K562 (cell line): ENCODE measurements around the gene CFAP251. TPM values are rescaled to one million over a fixed set of nuclear protein-coding genes. Genes with fewer than 3 reads are reported as not detected.

ENCODE experiments used
- GATA2 ChIP-seq: sonication (generic); formaldehyde crosslinking; IDR thresholded peaks from 2 replicates; pipeline ENCODE4 v1.4.0; 2020; ENCODE audit warnings: mild to moderate bottlenecking, missing genetic modification reagents
- HLTF ChIP-seq: fragments of 450-650 bp; IDR thresholded peaks from 2 replicates; pipeline ENCODE4 v1.6.1; 2016
- HSF4 ChIP-seq: fragments of 250-450 bp; sonication (Bioruptor Pico); IDR thresholded peaks from 2 replicates; pipeline ENCODE4 v2.1.2; 2022; ENCODE audit warnings: mild to moderate bottlenecking, moderate library complexity, borderline replicate concordance
- KAT2B ChIP-seq: IDR thresholded peaks from one replicate; pipeline ENCODE4 v1.6.1; 2012; ENCODE audit warnings: low read depth, mild to moderate bottlenecking, control low read depth, inconsistent platforms, low read length, moderate library complexity
- NEUROD1 ChIP-seq: fragments of 150-350 bp; IDR thresholded peaks from 2 replicates; pipeline ENCODE4 v1.6.1; 2014; ENCODE audit warnings: borderline replicate concordance, low read length, low read depth; ENCODE audit not compliant: partially characterized antibody
- NFIC ChIP-seq: fragments of 450-650 bp; IDR thresholded peaks from 2 replicates; pipeline ENCODE4 v1.6.1; 2017; ENCODE audit warnings: mild to moderate bottlenecking, inconsistent platforms
- PRMT5 ChIP-seq: sonication (generic); formaldehyde crosslinking; IDR thresholded peaks from 2 replicates; pipeline ENCODE4 v1.5.0; 2020; ENCODE audit warnings: missing genetic modification reagents
- SAFB ChIP-seq: fragments of 200-400 bp; formaldehyde crosslinking; IDR thresholded peaks from 2 replicates; pipeline ENCODE4 v1.6.1; 2017; ENCODE audit warnings: low read depth, low read length, borderline replicate concordance
- SP2 ChIP-seq: IDR thresholded peaks from 2 replicates; pipeline ENCODE4 v1.6.1; 2011; ENCODE audit warnings: mild to moderate bottlenecking, low read depth, low read length, moderate library complexity; ENCODE audit not compliant: poor library complexity, severe bottlenecking; ENCODE audit errors: extremely low read depth
- STAT5B ChIP-seq: fragments of 250-450 bp; sonication (Bioruptor Pico); IDR thresholded peaks from 2 replicates; pipeline ENCODE4 v1.8.0; 2021; ENCODE audit warnings: mild to moderate bottlenecking, inconsistent platforms
- ZNF140 ChIP-seq: fragments of 250-450 bp; sonication (Bioruptor Pico); IDR thresholded peaks from 2 replicates; pipeline ENCODE4 v1.8.0; 2021; ENCODE audit warnings: moderate library complexity, mild to moderate bottlenecking, inconsistent platforms
- ZNF324 ChIP-seq: fragments of 250-450 bp; sonication (Bioruptor Pico); IDR thresholded peaks from 2 replicates; pipeline ENCODE4 v1.4.0; 2020; ENCODE audit warnings: mild to moderate bottlenecking
- ZNF586 ChIP-seq: fragments of 450-650 bp; formaldehyde crosslinking; conservative IDR thresholded peaks from 2 replicates; pipeline ENCODE4 v1.4.0; 2020; ENCODE audit warnings: mild to moderate bottlenecking, moderate library complexity
- ZNF830 ChIP-seq: fragments of 250-450 bp; sonication (Bioruptor Pico); IDR thresholded peaks from 2 replicates; pipeline ENCODE4 v1.5.0; 2021; ENCODE audit warnings: mild to moderate bottlenecking
- ZSCAN29 ChIP-seq: fragments of 450-650 bp; IDR thresholded peaks from 2 replicates; pipeline ENCODE4 v1.6.1; 2017
- polyA plus RNA-seq, 8 experiments: library from polyadenylated mRNA; depleted of rRNA in 4 of 8; stranded (reverse) in 5 of 8; unstranded in 3 of 8; fragments of >200 nt; fragmentation: Nextera tagmentation in 2 of 8; fragmentation: Illumina TruSeq in 1 of 8; extraction: Ambion mirVana in 2 of 8; extraction: Trizol in 1 of 8; gene quantifications; 2 replicates each; pipeline versions ENCODE4 v1.2.1 to v1.2.3, GENCODE V29; 2011 to 2014; ENCODE audit warnings: inconsistent platforms in 1 of 8, missing spikeins in 1 of 8
- total RNA-seq, 7 experiments: library from RNA; depleted of rRNA in 6 of 7; stranded (reverse); fragments of >200 nt in 6 of 7; fragmentation: Illumina TruSeq in 2 of 7; extraction: Trizol in 2 of 7; gene quantifications; 2 replicates each; pipeline versions ENCODE4 v1.2.1 to v1.2.3, GENCODE V29; 2011 to 2021; ENCODE audit warnings: low replicate concordance in 1 of 7
- TF ChIP-seq, protein P1 (sequence below), 2 experiments: fragments of 250-450 bp in 1 of 2; fragments of 450-650 bp in 1 of 2; sonication (Bioruptor Pico) in 1 of 2; IDR thresholded peaks; 2 replicates each; pipeline versions ENCODE4 v1.6.1 to v1.8.0; 2016 to 2021; ENCODE audit warnings: mild to moderate bottlenecking in 2 of 2, moderate library complexity in 2 of 2, missing compliant biosample characterization in 1 of 2, missing genetic modification characterization in 1 of 2
- TF ChIP-seq, protein P2 (sequence below), 2 experiments: IDR thresholded peaks in 1 of 2; conservative IDR thresholded peaks in 1 of 2; 2 replicates each; pipeline ENCODE4 v1.6.1; 2016; ENCODE audit warnings: low read depth in 2 of 2, mild to moderate bottlenecking in 1 of 2, missing compliant biosample characterization in 1 of 2, missing genetic modification characterization in 1 of 2, moderate library complexity in 1 of 2
- TF ChIP-seq, protein P3 (sequence below): sonication (generic); formaldehyde crosslinking; IDR thresholded peaks from 2 replicates; pipeline ENCODE4 v1.8.1; 2022; ENCODE audit warnings: missing genetic modification reagents
- TF ChIP-seq, protein P4 (sequence below): fragments of 200-400 bp; formaldehyde crosslinking; IDR thresholded peaks from 2 replicates; pipeline ENCODE4 v1.6.1; 2017; ENCODE audit warnings: mild to moderate bottlenecking, low read depth, low read length, moderate library complexity
- TF ChIP-seq, protein P5 (sequence below): IDR thresholded peaks from 2 replicates; pipeline ENCODE4 v1.6.1; 2011; ENCODE audit not compliant: insufficient read length; ENCODE audit errors: extremely low read depth

CFAP251 gene
- total and polyA plus RNA-seq, 9 of the 15 experiments (the other 6 are each of a cell fraction or from before 2014, with no cell fraction given), result 16.6 to 31.0 (median 19.1) TPM

DNA sequence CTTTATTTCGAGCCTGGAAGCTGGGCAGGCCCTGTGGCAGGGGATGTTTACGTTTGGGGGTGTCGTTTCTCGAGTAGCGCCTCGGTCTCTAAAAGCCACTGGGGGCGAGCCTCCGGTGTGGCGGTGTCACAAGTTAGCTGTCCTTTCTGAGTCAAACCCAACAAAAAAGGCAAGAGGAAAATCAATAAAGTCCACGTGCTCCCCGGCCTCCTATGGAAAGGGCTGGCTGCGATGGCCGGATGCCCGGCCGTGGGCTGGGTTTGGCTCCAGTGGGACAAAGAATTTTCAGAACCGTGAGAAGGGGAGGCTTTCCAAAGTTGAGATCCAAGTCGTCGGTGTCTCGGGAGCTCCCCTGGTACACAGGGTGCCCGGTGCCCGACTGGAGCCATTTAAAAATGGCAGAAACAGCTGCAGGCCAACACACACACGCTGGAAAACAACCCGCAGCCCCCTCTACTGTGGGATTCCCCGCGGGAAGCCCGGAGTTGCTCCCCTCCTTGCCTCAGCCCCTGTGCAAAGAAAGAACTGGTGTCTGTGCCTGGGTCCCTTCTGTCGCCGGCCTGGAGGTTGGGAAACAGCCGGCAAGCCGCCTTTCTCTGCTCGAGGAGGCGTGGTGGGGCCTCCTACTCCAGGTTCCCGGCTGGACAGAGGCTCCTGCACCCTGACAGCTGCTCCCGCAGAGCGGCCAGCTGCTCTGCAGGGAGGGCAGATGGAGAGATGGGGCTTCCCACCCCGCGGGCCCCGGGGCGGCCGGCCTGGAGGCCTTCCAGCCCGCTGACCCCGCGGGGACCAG is 105.1 kb downstream of the CFAP251 start (continued):
- TF ChIP-seq KAT2B (no peak), GATA2 (no peak), HLTF (no peak), ZSCAN29 (no peak), SP2 (no peak), ZNF324 (no peak), HSF4 (CRISPR knock-in tag) (no peak), STAT5B (no peak), ZNF140 (no peak), ZNF830 (no peak), SAFB (no peak), NEUROD1 (no peak), NFIC (no peak), PRMT5 (CRISPR knock-in tag) (no peak), ZNF586 (CRISPR knock-in tag) (no peak)
- TF ChIP-seq, protein P1, sequence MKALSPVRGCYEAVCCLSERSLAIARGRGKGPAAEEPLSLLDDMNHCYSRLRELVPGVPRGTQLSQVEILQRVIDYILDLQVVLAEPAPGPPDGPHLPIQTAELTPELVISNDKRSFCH (CRISPR knock-in tag; IDR thresholded peaks at IDR 0.05), result no peak
- TF ChIP-seq, protein P1 (tag; IDR thresholded peaks at IDR 0.05), result no peak
- TF ChIP-seq, protein P2, sequence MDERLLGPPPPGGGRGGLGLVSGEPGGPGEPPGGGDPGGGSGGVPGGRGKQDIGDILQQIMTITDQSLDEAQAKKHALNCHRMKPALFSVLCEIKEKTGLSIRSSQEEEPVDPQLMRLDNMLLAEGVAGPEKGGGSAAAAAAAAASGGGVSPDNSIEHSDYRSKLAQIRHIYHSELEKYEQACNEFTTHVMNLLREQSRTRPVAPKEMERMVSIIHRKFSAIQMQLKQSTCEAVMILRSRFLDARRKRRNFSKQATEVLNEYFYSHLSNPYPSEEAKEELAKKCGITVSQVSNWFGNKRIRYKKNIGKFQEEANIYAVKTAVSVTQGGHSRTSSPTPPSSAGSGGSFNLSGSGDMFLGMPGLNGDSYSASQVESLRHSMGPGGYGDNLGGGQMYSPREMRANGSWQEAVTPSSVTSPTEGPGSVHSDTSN (CRISPR knock-in tag; IDR thresholded peaks at IDR 0.05; ENCODE audit: low read depth), result no peak
- TF ChIP-seq, protein P2 (tag; conservative IDR thresholded peaks at IDR 0.05; ENCODE audit: low read depth), result no peak
- TF ChIP-seq, protein P3, sequence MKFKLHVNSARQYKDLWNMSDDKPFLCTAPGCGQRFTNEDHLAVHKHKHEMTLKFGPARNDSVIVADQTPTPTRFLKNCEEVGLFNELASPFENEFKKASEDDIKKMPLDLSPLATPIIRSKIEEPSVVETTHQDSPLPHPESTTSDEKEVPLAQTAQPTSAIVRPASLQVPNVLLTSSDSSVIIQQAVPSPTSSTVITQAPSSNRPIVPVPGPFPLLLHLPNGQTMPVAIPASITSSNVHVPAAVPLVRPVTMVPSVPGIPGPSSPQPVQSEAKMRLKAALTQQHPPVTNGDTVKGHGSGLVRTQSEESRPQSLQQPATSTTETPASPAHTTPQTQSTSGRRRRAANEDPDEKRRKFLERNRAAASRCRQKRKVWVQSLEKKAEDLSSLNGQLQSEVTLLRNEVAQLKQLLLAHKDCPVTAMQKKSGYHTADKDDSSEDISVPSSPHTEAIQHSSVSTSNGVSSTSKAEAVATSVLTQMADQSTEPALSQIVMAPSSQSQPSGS, result no peak
- TF ChIP-seq, protein P4, sequence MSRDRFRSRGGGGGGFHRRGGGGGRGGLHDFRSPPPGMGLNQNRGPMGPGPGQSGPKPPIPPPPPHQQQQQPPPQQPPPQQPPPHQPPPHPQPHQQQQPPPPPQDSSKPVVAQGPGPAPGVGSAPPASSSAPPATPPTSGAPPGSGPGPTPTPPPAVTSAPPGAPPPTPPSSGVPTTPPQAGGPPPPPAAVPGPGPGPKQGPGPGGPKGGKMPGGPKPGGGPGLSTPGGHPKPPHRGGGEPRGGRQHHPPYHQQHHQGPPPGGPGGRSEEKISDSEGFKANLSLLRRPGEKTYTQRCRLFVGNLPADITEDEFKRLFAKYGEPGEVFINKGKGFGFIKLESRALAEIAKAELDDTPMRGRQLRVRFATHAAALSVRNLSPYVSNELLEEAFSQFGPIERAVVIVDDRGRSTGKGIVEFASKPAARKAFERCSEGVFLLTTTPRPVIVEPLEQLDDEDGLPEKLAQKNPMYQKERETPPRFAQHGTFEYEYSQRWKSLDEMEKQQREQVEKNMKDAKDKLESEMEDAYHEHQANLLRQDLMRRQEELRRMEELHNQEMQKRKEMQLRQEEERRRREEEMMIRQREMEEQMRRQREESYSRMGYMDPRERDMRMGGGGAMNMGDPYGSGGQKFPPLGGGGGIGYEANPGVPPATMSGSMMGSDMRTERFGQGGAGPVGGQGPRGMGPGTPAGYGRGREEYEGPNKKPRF, result no peak
- TF ChIP-seq, protein P5, sequence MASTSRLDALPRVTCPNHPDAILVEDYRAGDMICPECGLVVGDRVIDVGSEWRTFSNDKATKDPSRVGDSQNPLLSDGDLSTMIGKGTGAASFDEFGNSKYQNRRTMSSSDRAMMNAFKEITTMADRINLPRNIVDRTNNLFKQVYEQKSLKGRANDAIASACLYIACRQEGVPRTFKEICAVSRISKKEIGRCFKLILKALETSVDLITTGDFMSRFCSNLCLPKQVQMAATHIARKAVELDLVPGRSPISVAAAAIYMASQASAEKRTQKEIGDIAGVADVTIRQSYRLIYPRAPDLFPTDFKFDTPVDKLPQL, result no peak
